ENCODE measurements around the gene AREG. TPM values are rescaled to one million over a fixed set of nuclear protein-coding genes. Genes with fewer than 3 reads are reported as not detected.
A peak's percentile ranks its signal among the peaks of the same experiment; 100 is the strongest.

The AREG gene
- total RNA-seq, 2 donors from 2014 or later, result 1.3 TPM; not detected in 1

DNA sequence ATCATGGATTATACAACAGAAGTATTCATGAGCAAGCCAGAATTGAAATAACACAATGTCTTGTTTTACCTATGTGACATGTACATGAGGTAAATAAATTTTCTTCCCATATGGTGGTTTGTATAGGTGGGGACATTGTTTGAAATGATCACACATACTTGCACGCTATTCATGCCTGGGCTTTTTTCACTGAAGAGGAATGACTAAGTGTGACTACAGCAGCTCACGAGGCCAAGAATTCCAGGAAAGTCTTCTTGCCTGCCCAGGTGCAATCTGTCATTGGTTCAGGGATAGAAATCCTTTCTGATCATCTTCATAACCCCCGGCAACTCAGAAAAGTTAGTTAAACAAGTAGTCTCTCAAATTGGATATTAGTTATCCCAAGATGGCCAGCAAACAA is 36.3 kb upstream of the AREG start:
- H3K36me3 Mint-ChIP-seq (ENCODE audit: low read depth), result no peaks in the 10 kb centered on the region
- H3K4me1 ChIP-seq (ENCODE audit: control insufficient read depth, insufficient read depth, low read length), result no peaks in the 10 kb centered on the region
- no peaks in the 10 kb centered on the region for H3K9me3 Mint-ChIP-seq
- no peaks in the 10 kb centered on the region for H3K36me3 ChIP-seq (ENCODE audit: control insufficient read depth, insufficient read depth, low read length)
- H3K4me3 ChIP-seq (ENCODE audit: low read length), result no peak overlapping the region
- TF ChIP-seq, protein P1, sequence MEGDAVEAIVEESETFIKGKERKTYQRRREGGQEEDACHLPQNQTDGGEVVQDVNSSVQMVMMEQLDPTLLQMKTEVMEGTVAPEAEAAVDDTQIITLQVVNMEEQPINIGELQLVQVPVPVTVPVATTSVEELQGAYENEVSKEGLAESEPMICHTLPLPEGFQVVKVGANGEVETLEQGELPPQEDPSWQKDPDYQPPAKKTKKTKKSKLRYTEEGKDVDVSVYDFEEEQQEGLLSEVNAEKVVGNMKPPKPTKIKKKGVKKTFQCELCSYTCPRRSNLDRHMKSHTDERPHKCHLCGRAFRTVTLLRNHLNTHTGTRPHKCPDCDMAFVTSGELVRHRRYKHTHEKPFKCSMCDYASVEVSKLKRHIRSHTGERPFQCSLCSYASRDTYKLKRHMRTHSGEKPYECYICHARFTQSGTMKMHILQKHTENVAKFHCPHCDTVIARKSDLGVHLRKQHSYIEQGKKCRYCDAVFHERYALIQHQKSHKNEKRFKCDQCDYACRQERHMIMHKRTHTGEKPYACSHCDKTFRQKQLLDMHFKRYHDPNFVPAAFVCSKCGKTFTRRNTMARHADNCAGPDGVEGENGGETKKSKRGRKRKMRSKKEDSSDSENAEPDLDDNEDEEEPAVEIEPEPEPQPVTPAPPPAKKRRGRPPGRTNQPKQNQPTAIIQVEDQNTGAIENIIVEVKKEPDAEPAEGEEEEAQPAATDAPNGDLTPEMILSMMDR (conservative IDR thresholded peaks at IDR 0.05), result no peak
- whole genome bisulfite sequencing, 2 experiments (ENCODE audit: insufficient coverage in 1 of 2, insufficient read length in 1 of 2), result 89% methylated on average over 2 to 3 of the region's 3 CpGs
- no peaks in the 10 kb centered on the region for H3K9me3 ChIP-seq (ENCODE audit: control insufficient read depth, low read length)
- no peaks in the 10 kb centered on the region for H3K27me3 Mint-ChIP-seq (ENCODE audit: insufficient read depth)
- no peak overlapping the region for H3K27ac Mint-ChIP-seq
- DNase-seq, result peak; percentile 29
- no peak overlapping the region for H3K4me3 Mint-ChIP-seq
- no peak overlapping the region for H3K27ac ChIP-seq (ENCODE audit: low read depth, low read length)
- no peaks in the 10 kb centered on the region for H3K27me3 ChIP-seq (ENCODE audit: control insufficient read depth, insufficient read depth, low read length, poor library complexity, severe bottlenecking)
- H3K4me1 Mint-ChIP-seq, result peaks cover 8% of the 10 kb centered on the region
- no peak overlapping the region for H3K9ac ChIP-seq (ENCODE audit: extremely low read depth, low read length, poor library complexity, severe bottlenecking)

DNA sequence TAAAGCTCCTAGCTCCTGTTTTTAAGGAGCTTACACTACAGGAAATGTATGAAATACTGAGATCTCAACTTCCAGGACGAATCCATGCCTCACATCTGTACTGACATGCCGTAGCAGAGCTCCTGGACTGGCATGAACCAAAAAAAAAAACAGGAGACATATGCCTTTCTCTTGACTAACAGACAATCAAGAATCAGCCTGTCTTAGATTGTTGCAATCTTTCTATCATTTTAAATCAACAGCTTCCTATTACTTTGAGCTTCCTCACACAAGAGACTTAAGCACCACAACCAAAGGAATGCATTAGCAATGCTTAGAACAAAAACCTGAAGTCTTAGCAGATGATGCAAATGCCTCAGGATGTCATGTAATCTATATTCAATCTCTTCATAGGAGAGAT is 34.7 kb upstream of the AREG start:
- no peaks in the 10 kb centered on the region for H3K36me3 Mint-ChIP-seq (ENCODE audit: low read depth)
- H3K4me3 ChIP-seq (ENCODE audit: low read length), result no peak overlapping the region
- 93 to 96% methylated on average over 2 of the region's 2 CpGs for WGBS, 2 experiments (ENCODE audit: insufficient coverage in 1 of 2, insufficient read length in 1 of 2)

DNA sequence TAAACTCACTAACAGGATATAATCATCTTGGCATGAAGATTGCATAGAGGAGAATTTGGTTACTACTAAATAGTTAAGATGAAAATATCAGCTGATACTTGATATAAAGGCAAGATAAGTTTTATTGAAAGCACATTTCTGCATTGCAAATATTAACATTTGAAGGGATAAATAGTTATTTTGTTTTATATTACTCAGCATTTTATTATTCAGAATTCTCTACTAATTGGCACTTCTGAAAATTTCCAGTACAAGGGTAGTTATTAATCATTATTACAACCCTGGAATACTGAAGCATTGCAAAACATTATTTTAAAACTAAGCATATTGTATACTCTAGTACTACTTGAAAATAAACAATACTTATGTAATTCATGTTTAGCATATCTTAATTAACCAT is 32.7 kb upstream of the AREG start:
- no peak for DNase-seq
- Histone ChIP-seq H3K36me3 (ENCODE audit: control insufficient read depth, insufficient read depth, low read length) (no peaks in the 10 kb centered on the region), H3K27me3 (ENCODE audit: control insufficient read depth, insufficient read depth, low read length, poor library complexity, severe bottlenecking) (no peaks in the 10 kb centered on the region), H3K9me3 (ENCODE audit: control insufficient read depth, low read length) (no peaks in the 10 kb centered on the region), H3K4me3 (ENCODE audit: low read length) (no peak overlapping the region), H3K4me1 (ENCODE audit: control insufficient read depth, insufficient read depth, low read length) (no peaks in the 10 kb centered on the region), H3K9ac (ENCODE audit: extremely low read depth, low read length, poor library complexity, severe bottlenecking) (no peak overlapping the region), H3K27ac (ENCODE audit: low read depth, low read length) (no peak overlapping the region)
- Mint-ChIP-seq H3K4me1 (peaks cover 8% of the 10 kb centered on the region), H3K9me3 (no peaks in the 10 kb centered on the region), H3K27ac (no peak overlapping the region), H3K36me3 (ENCODE audit: low read depth) (no peaks in the 10 kb centered on the region), H3K27me3 (ENCODE audit: insufficient read depth) (no peaks in the 10 kb centered on the region), H3K4me3 (no peak overlapping the region)
- TF ChIP-seq, protein P1 (conservative IDR thresholded peaks at IDR 0.05), result no peak

More for the DNA sequence above, 34.7 kb upstream of the AREG start:
- no peak for DNase-seq
- Mint-ChIP-seq H3K27ac (no peak overlapping the region), H3K27me3 (ENCODE audit: insufficient read depth) (no peaks in the 10 kb centered on the region), H3K4me3 (no peak overlapping the region), H3K9me3 (no peaks in the 10 kb centered on the region), H3K4me1 (peaks cover 8% of the 10 kb centered on the region)
- Histone ChIP-seq H3K9me3 (ENCODE audit: control insufficient read depth, low read length) (no peaks in the 10 kb centered on the region), H3K27ac (ENCODE audit: low read depth, low read length) (no peak overlapping the region), H3K27me3 (ENCODE audit: control insufficient read depth, insufficient read depth, low read length, poor library complexity, severe bottlenecking) (no peaks in the 10 kb centered on the region), H3K4me1 (ENCODE audit: control insufficient read depth, insufficient read depth, low read length) (no peaks in the 10 kb centered on the region), H3K36me3 (ENCODE audit: control insufficient read depth, insufficient read depth, low read length) (no peaks in the 10 kb centered on the region), H3K9ac (ENCODE audit: extremely low read depth, low read length, poor library complexity, severe bottlenecking) (no peak overlapping the region)
- TF ChIP-seq, protein P1 (conservative IDR thresholded peaks at IDR 0.05), result no peak
